Naive thymus-derived CD8-positive, alpha-beta T cell (primary cell): Measurements from ENCODE around the gene OSTF1. TPM values are rescaled to one million over a fixed set of nuclear protein-coding genes. Genes with fewer than 3 reads are reported as not detected.
A peak's percentile ranks its signal among the peaks of the same experiment; 100 is the strongest.

ENCODE experiments used
- ATAC-seq, 2 donors: fragments of 150-1000 bp; cut with Tn5 transposase in 1 of 2; sonication (Bioruptor Pico), chemical (Tn5 transposase) in 1 of 2; 1 replicate in 1 of 2; 2 replicates in 1 of 2; pipeline ENCODE4 v1.10.0; 2021; ENCODE audit warnings: mild to moderate bottlenecking in 2 of 2, moderate library complexity in 2 of 2
- POLR2A ChIA-PET: fragments of 350-600 bp; sonication (Branson Sonifier 250); formaldehyde crosslinking; loops from one replicate; lab custom pipeline; 2021; ENCODE audit warnings: antibody characterized with exemption; lab: Charles Lee
- DNase-seq, 10 donors: peaks; one replicate each; pipeline versions ENCODE4 v3.0.0 to v3.0.0-alpha.2; 2020 to 2022
- H3K27ac Mint-ChIP-seq, 10 donors: one replicate each; pipeline ENCODE4 v1.8.0; 2020 to 2022; ENCODE audit warnings: mild to moderate bottlenecking in 10 of 10, mixed read lengths in 10 of 10, moderate library complexity in 4 of 10, inconsistent platforms in 1 of 10
- H3K27me3 Mint-ChIP-seq, 5 donors: one replicate each; pipeline ENCODE4 v1.8.0; 2021 to 2022; ENCODE audit warnings: mixed read lengths in 5 of 5
- H3K36me3 Mint-ChIP-seq, 3 donors: one replicate each; pipeline ENCODE4 v1.8.0; 2020 to 2022; ENCODE audit warnings: mixed read lengths in 3 of 3, mild to moderate bottlenecking in 2 of 3, inconsistent platforms in 1 of 3
- H3K4me1 Mint-ChIP-seq, 4 donors: one replicate each; pipeline ENCODE4 v1.8.0; 2021 to 2022; ENCODE audit warnings: mixed read lengths in 4 of 4
- H3K4me3 Mint-ChIP-seq, 10 donors: one replicate each; pipeline ENCODE4 v1.8.0; 2020 to 2022; ENCODE audit warnings: mild to moderate bottlenecking in 10 of 10, mixed read lengths in 10 of 10, moderate library complexity in 6 of 10, inconsistent platforms in 1 of 10
- H3K9me3 Mint-ChIP-seq, 9 donors: one replicate each; pipeline ENCODE4 v1.8.0; 2020 to 2022; ENCODE audit warnings: mixed read lengths in 9 of 9, mild to moderate bottlenecking in 3 of 9, inconsistent platforms in 1 of 9, moderate library complexity in 1 of 9
- polyA plus RNA-seq, 3 donors: library from polyadenylated mRNA; unstranded; fragments of 300-500 nt; fragmentation: Illumina TruSeq; gene quantifications; one replicate each; pipeline ENCODE4 v1.2.3, GENCODE V29; 2021
- total RNA-seq, 8 experiments: library from RNA in 2 of 8; stranded (reverse) in 2 of 8; gene quantifications; one replicate each; pipeline ENCODE4 v1.2.3 and lab custom pipeline; 2021 to 2026

OSTF1 gene
- total and polyA plus RNA-seq, 5 experiments from 2014 or later, result 51.6 to 151 (median 131) TPM

- DNase-seq, result no peak
- Mint-ChIP-seq H3K36me3 (peaks cover 20 to 47% (median 42%) of the 10 kb centered on the region in 3 donors), H3K4me1 (peaks cover 8 to 27% (median 16%) of the 10 kb centered on the region in 4 donors), H3K27ac (peak overlapping the region in 1 of 10 donors; percentile 29), H3K9me3 (peaks cover 4 to 19% (median 13%) of the 10 kb centered on the region in 9 donors), H3K27me3 (no peaks in the 10 kb centered on the region), H3K4me3 (peak overlapping the region in 1 of 10 donors; percentile 10)
- POLR2A ChIA-PET, result interaction anchor here (1.3 kb wide), 1 partner anchor 83 kb away, joined by 4 read pairs; the partner anchor contains the start of genes NMRK1 and OSTF1
- no peak for ATAC-seq
Observed at GRCh38 chr9:75170898-75171360, 82.6 kb downstream of the OSTF1 start.

- H3K9me3 Mint-ChIP-seq, result no peaks in the 10 kb centered on the region
- no peak for DNase-seq
- peaks cover 0 to 10% (median 7%) of the 10 kb centered on the region in 3 donors for H3K36me3 Mint-ChIP-seq
- H3K4me3 Mint-ChIP-seq, result no peak overlapping the region
- H3K4me1 Mint-ChIP-seq, result peaks cover 6 to 15% (median 11%) of the 10 kb centered on the region in 4 donors
- peak overlapping the region in 2 of 10 donors; percentile 21 to 63 for H3K27ac Mint-ChIP-seq
- no peaks in the 10 kb centered on the region for H3K27me3 Mint-ChIP-seq
- POLR2A ChIA-PET, result interaction anchor here (1.0 kb wide), 1 partner anchor 10 kb away, joined by 4 read pairs; no protein-coding TSS in a partner anchor
- ATAC-seq, result no peak
Observed at GRCh38 chr9:75175395-75175794, 87.1 kb downstream of the OSTF1 start.

GRCh38 chr9:75176037-75176436 is 87.7 kb downstream of the OSTF1 start:
- DNase-seq (no peak), ATAC-seq (no peak)
- Mint-ChIP-seq H3K4me1 (peaks cover 6 to 15% (median 9%) of the 10 kb centered on the region in 4 donors), H3K36me3 (peaks cover 0 to 6% (median 5%) of the 10 kb centered on the region in 3 donors), H3K27ac (peak overlapping the region in 5 of 10 donors; percentile 3 to 68 (median 40)), H3K27me3 (no peaks in the 10 kb centered on the region), H3K9me3 (no peaks in the 10 kb centered on the region), H3K4me3 (no peak overlapping the region)
- POLR2A ChIA-PET, result no interaction called here

GRCh38 chr9:75181750-75182149 is 93.4 kb downstream of the OSTF1 start:
- Mint-ChIP-seq H3K4me1 (peaks cover 4 to 18% (median 9%) of the 10 kb centered on the region in 4 donors), H3K27me3 (no peaks in the 10 kb centered on the region), H3K4me3 (no peak overlapping the region), H3K27ac (no peak overlapping the region), H3K9me3 (no peaks in the 10 kb centered on the region), H3K36me3 (peaks cover 0 to 9% (median 5%) of the 10 kb centered on the region in 3 donors)
- POLR2A ChIA-PET, result no interaction called here
- ATAC-seq, result no peak
- DNase-seq, result no peak

- Mint-ChIP-seq H3K4me3 (no peak overlapping the region), H3K9me3 (no peaks in the 10 kb centered on the region), H3K27me3 (no peaks in the 10 kb centered on the region), H3K4me1 (peaks cover 6 to 20% (median 12%) of the 10 kb centered on the region in 4 donors), H3K36me3 (peaks cover 0 to 9% (median 5%) of the 10 kb centered on the region in 3 donors), H3K27ac (peak overlapping the region in 1 of 10 donors; percentile 12)
- ATAC-seq (no peak), DNase-seq (no peak)
- POLR2A ChIA-PET, result no interaction called here
Observed at GRCh38 chr9:75183306-75183705, 95.0 kb downstream of the OSTF1 start.

- H3K36me3 Mint-ChIP-seq, result peaks cover 0 to 9% (median 5%) of the 10 kb centered on the region in 3 donors
- DNase-seq (no peak), ATAC-seq (no peak)
- no peaks in the 10 kb centered on the region for H3K9me3 Mint-ChIP-seq
- H3K4me1 Mint-ChIP-seq, result peaks cover 6 to 17% (median 12%) of the 10 kb centered on the region in 4 donors
- POLR2A ChIA-PET, result no interaction called here
- H3K4me3 Mint-ChIP-seq, result no peak overlapping the region
- no peaks in the 10 kb centered on the region for H3K27me3 Mint-ChIP-seq
- peak overlapping the region in 7 of 10 donors; percentile 44 to 79 (median 60) for H3K27ac Mint-ChIP-seq
Observed at GRCh38 chr9:75184471-75184870, 96.2 kb downstream of the OSTF1 start.

GRCh38 chr9:75185585-75186170 is 97.4 kb downstream of the OSTF1 start:
- DNase-seq (peak in 8 of 10 donors; percentile 15 to 31 (median 23)), ATAC-seq (peak; percentile 55 to 70)
- Mint-ChIP-seq H3K27ac (peak overlapping the region in 3 of 10 donors; percentile 5 to 24 (median 15)), H3K27me3 (no peaks in the 10 kb centered on the region), H3K4me1 (peaks cover 6 to 17% (median 12%) of the 10 kb centered on the region in 4 donors), H3K9me3 (no peaks in the 10 kb centered on the region), H3K4me3 (no peak overlapping the region), H3K36me3 (peaks cover 0 to 7% (median 5%) of the 10 kb centered on the region in 3 donors)
- POLR2A ChIA-PET, result interaction anchor here (0.6 to 1.0 kb wide), 3 partner anchors 11 to 157 kb away, joined by 3 to 5 read pairs (median 4); partner anchors contain the start of gene CARNMT1

GRCh38 chr9:75186767-75187380 is 98.6 kb downstream of the OSTF1 start:
- ATAC-seq, result no peak
- peaks cover 0 to 7% (median 2%) of the 10 kb centered on the region in 3 donors for H3K36me3 Mint-ChIP-seq
- peak in 3 of 10 donors; percentile 24 to 35 (median 24) for DNase-seq
- no peak overlapping the region for H3K4me3 Mint-ChIP-seq
- H3K9me3 Mint-ChIP-seq, result no peaks in the 10 kb centered on the region
- peaks cover 6 to 17% (median 12%) of the 10 kb centered on the region in 4 donors for H3K4me1 Mint-ChIP-seq
- H3K27ac Mint-ChIP-seq, result no peak overlapping the region
- POLR2A ChIA-PET, result no interaction called here
- H3K27me3 Mint-ChIP-seq, result no peaks in the 10 kb centered on the region

- POLR2A ChIA-PET, result no interaction called here
- H3K4me1 Mint-ChIP-seq, result peaks cover 6 to 17% (median 12%) of the 10 kb centered on the region in 4 donors
- no peak overlapping the region for H3K27ac Mint-ChIP-seq
- no peak overlapping the region for H3K4me3 Mint-ChIP-seq
- DNase-seq (no peak), ATAC-seq (no peak)
- peaks cover 0 to 3% (median 0%) of the 10 kb centered on the region in 3 donors for H3K36me3 Mint-ChIP-seq
- H3K9me3 Mint-ChIP-seq, result no peaks in the 10 kb centered on the region
- H3K27me3 Mint-ChIP-seq, result no peaks in the 10 kb centered on the region
Observed at GRCh38 chr9:75188756-75189155, 100.4 kb downstream of the OSTF1 start.

- ATAC-seq (no peak), DNase-seq (no peak)
- POLR2A ChIA-PET, result no interaction called here
- peaks cover 0 to 3% (median 1%) of the 10 kb centered on the region in 3 donors for H3K36me3 Mint-ChIP-seq
- no peaks in the 10 kb centered on the region for H3K9me3 Mint-ChIP-seq
- H3K4me1 Mint-ChIP-seq, result peaks cover 6 to 11% (median 9%) of the 10 kb centered on the region in 4 donors
- H3K4me3 Mint-ChIP-seq, result no peak overlapping the region
- peak overlapping the region in 1 of 10 donors; percentile 58 for H3K27ac Mint-ChIP-seq
- H3K27me3 Mint-ChIP-seq, result no peaks in the 10 kb centered on the region
Observed at GRCh38 chr9:75190762-75191161, 102.4 kb downstream of the OSTF1 start.
